ENCODE results near the gene TPO.
"Not testable (repeated sequence)": the region's sequence is repeated elsewhere in the genome, so short reads cannot be mapped to it uniquely, and the experiment has no call there.

The TPO gene

GRCh38 chr2:1486670-1487069 lies 73.4 kb downstream of the TPO start:
- no peak for DNase-seq (ENCODE audit: low read depth)

GRCh38 chr2:1487758-1488157 lies 74.5 kb downstream of the TPO start:
- DNase-seq (ENCODE audit: low read depth) = no peak

GRCh38 chr2:1488181-1488671 lies 75.0 kb downstream of the TPO start:
- no peak for DNase-seq (ENCODE audit: low read depth)

- no peak for DNase-seq (ENCODE audit: low read depth)
Measured at GRCh38 chr2:1488851-1489250, 75.6 kb downstream of the TPO start.

GRCh38 chr2:1489486-1489885 lies 76.2 kb downstream of the TPO start:
- DNase-seq (ENCODE audit: low read depth) = no peak

GRCh38 chr2:1490381-1490780 lies 77.1 kb downstream of the TPO start:
- not testable (repeated sequence) for DNase-seq (ENCODE audit: low read depth)

- DNase-seq (ENCODE audit: low read depth) = no peak
Measured at GRCh38 chr2:1491751-1492150, 78.5 kb downstream of the TPO start.

GRCh38 chr2:1492231-1492630 lies 79.0 kb downstream of the TPO start:
- DNase-seq (ENCODE audit: low read depth) = not testable (repeated sequence)

GRCh38 chr2:1492711-1493430 lies 79.6 kb downstream of the TPO start:
- DNase-seq (ENCODE audit: low read depth) = no peak

- no peak for DNase-seq (ENCODE audit: low read depth)
Measured at GRCh38 chr2:1493431-1494126, 80.3 kb downstream of the TPO start.

GRCh38 chr2:1494257-1494656 lies 81.0 kb downstream of the TPO start:
- DNase-seq (ENCODE audit: low read depth) = no peak

GRCh38 chr2:1494906-1495305 lies 81.6 kb downstream of the TPO start:
- no peak for DNase-seq (ENCODE audit: low read depth)

- DNase-seq (ENCODE audit: low read depth) = no peak
Measured at GRCh38 chr2:1495676-1496358, 82.6 kb downstream of the TPO start.

- DNase-seq (ENCODE audit: low read depth) = no peak
Measured at GRCh38 chr2:1496359-1496821, 83.1 kb downstream of the TPO start.

- DNase-seq (ENCODE audit: low read depth) = no peak
Measured at GRCh38 chr2:1497122-1497611, 83.9 kb downstream of the TPO start.

- no peak for DNase-seq (ENCODE audit: low read depth)
Measured at GRCh38 chr2:1498176-1498575, 84.9 kb downstream of the TPO start.

GRCh38 chr2:1499033-1499795 lies 86.0 kb downstream of the TPO start:
- no peak for DNase-seq (ENCODE audit: low read depth)

- no peak for DNase-seq (ENCODE audit: low read depth)
Measured at GRCh38 chr2:1501038-1501851, 88.0 kb downstream of the TPO start.

- DNase-seq (ENCODE audit: low read depth) = no peak
Measured at GRCh38 chr2:1501991-1502390, 88.7 kb downstream of the TPO start.

- DNase-seq (ENCODE audit: low read depth) = no peak
Measured at GRCh38 chr2:1502891-1503304, 89.6 kb downstream of the TPO start.

Data from activated T-cell treated with anti-CD3 and anti-CD28 coated beads for 48 hours (primary cell).